ENCODE data around the gene FAM181A. TPM values are rescaled to one million over a fixed set of nuclear protein-coding genes. Genes with fewer than 3 reads are reported as not detected.

Gene FAM181A
- polyA plus RNA-seq, 5 donors, result 0.10 to 0.51 (median 0.21) TPM

DNA sequence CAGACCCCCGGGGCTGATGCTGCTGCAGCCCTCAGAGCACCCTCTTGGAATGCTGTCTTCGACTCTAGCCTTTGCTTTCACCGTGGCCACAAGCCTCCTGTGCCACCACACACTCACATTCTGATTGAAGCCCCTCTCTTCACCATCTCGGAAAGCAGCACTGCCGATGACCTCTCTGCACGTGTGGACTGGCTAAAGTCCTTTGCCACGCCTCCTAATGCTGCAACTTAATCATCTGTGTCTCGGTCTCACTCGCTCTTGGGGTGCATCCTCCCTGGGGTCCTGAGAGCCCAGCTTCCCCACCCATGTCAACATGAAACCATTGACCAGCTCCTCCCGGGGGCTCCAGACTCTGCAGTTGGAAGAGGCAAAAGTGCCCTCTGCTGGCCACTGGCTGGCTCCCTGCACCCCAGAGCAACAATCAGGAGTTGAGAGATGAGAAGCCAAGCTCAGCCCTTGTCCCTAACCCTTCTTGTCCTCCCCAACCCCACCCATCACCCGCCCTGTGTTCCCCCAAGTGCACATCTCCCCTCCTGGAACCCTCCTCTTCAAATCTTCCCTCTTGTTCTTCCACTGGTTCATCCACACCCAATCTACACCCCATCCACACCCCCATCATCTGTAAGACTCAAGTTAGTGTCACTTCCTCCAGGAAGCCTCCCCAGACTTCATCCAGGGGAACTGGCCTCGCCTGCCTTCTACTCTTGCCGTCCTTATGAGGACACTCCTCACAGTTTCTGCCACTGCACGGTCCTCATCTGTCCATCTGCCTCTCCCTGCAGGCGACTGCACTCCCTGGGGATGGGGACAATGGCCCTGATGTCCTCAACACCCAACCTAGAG, 23.6 kb upstream of the FAM181A start:
- DNase-seq, result no peak

DNA sequence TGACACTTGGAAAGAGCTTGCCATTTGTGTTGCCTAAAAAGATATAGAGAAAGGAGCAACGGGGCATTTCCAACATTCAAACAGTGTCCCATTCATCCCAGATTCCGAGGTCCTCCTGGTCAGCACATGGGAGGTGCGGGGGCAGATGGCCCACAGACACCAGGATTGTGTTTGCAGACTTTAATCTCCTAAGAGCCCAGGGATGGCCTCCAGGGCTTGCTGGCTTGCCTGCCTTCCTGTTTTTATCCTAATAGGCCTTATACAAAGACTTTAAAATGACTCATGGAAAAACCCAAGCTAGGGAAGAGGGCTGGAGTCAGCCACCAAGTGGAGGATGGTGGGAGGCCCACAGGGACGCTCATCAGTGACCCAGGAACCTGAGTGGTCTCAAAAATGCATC, 21.5 kb upstream of the FAM181A start:
- DNase-seq, result no peak

DNA sequence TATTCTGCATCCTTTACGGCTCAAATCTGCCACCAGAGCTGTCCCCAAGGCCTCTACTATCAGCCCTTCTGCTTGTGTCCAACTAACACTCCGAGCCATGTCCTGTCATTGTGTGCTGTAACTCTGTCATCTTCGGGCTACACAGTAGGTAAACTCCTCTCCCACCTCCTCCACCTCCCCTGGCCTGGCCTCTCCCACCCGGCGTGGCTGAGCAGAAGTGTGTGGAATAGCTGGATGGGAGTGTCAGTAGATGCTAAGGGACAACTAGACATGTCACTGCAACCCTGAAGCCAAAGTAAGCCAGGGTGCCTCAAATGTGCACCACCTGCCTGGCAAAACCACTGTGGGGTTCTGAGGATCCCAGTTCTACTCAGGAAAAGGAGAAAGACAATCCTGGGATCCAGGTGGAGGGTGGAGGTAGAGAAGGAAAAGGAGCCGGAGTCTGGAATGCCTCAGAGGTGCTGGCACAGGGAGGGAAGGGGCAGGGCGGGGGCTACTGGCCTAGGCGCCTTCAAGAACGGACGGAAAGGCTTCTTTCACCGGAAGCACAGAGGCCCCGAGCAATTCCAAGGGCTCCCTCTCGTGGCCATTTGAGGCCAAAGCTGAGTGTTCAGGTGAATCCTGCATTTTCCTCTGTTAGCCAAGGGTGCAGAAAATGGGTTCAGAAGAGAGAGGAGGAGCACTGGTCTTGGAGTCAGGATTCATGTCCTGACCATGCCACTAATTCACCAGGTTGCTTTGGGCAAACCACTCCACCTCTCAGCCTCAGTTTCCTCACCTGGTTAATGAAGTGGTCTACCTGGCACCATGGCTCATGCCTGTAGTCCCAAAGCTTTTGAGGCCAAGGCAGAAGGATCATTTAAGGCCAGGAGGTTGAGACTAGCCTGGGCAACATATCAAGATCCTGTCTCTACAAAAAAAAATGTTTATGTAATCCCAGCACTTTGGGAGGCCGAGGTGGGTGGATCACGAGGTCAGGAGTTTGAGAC, 20.5 kb upstream of the FAM181A start:
- DNase-seq, result no peak

DNA sequence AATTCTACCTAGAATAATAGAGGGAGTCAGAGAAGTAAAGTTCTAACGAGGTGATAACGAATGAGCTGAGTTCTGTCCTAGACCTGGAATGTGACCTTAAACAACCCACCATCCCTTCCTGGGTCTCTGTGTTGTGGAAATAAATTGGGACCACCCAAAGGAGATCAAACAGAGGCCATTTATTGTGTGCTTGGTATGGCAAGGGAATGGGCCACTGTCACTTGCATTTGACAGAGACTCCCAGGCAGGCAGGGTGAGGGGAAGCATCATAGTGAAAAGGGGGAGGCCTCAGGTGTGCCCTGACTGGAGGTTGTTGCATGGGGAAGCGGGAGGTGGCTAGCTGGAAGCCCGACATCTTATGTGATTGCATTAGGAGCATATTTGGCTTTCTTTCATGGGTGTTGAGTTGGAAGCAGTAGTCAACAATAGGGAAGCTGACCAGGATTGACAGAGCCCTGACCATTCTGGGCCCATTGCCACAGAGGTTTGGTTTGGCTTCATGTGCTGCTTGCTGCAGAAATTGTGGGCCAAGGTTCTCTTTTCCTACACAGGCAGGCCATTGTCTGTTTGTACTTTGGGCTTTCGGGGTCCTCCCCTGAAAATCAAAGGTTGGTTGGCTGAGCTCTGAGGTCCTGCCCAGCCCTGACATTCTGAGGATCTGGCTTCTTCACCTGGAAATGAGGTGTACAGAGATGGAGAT, 17.6 kb upstream of the FAM181A start:
- no peak for DNase-seq

DNA sequence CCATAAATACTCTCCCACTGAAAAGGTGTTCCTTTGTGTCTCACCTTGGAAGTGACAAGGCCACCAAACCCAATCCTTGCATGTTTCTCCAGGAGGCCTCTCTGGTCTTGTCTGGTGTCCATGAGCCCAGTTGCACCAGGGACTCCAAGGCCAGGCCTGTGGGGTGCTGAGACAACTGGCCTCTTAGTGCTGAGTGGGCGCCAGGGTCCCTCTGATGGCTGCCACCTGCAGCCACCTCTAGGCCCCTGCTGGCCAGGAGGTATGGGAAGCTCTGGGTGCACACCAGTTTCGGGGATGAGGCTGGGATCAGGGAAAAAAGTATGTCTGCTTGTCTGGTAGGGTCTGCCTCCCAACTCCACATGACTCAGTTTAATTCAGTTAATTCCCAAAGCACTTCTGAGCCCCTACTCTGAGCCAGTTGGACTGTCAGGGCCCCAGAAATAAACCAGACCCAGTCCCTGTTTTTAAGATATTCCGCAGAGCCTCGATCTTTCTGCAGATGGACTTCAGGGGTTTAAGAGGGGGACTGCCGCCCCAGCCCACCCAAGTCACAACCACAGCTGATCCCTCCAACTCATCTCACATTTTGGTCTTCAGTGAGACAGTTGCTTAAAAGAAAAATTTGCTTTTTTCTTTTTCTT, 15.0 kb upstream of the FAM181A start:
- DNase-seq, result no peak

DNA sequence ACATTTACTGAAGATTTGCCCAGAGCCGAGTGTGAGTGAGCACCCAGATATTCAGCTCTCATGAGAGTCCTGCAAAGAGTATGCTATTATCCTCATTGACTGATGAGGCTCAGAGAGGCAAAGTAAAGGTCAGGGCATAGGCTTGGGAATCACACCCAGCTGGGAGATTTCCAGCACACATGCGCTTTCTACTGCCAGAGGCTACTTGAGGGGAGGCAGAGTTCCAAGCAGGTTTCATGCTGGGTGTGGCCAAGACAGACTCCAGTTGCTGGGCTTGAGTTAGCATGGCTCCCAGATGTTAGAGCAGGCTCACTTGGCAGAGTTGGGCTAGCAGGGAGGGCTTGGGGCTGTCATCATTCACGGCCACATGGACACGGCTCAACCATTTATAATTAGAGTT, 14.4 kb upstream of the FAM181A start:
- no peak for DNase-seq

DNA sequence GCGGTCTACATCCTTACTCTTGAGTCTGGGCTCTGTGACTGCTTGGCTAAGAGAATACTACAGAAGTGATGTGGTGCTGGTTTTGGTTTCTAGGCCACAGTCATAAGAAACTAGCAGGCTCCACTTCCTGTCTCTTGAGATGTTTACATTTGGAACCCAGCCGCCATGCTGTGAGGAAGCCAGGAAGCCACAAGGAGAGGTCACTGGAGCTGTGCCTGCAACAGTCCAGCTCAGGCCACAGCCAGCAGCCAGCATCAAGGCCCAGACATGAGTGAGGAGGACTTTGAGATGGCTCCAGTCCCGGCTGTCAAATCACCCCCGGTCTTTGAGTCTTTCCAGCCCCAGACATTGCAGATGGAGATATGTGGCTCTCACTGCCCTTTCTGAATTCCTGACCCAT, 12.9 kb upstream of the FAM181A start:
- no peak for DNase-seq

DNA sequence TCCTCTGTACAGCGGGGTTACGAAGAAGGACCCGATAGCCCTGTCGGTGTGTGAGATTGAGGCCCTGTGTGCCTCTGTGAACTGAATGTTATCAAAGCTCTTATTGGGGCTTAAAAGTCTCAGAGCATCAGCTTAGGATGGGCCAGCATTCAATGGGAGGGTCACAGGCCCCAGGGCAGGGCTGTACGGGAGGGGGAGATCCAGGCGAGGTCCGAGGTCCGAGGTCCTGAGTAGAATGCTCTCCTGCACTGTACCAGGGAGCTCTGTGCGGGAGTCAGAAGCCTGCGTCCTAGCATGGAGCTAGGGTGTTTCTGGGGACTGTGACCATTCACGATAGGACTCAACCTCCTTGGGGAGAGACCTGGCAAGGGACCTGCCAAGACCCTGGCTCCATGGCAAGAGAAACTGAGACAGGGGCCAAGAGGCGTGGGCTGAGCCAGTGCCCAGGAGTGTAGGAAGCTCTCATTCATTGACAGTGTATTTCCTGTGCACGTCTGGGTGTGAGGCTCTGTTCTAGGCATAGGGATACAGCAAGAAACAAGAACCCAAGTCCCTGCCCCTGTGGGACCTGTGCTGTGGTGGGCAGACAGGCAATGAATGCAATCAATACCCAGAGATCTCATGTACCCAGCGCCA, 12.0 kb upstream of the FAM181A start:
- no peak for DNase-seq

DNA sequence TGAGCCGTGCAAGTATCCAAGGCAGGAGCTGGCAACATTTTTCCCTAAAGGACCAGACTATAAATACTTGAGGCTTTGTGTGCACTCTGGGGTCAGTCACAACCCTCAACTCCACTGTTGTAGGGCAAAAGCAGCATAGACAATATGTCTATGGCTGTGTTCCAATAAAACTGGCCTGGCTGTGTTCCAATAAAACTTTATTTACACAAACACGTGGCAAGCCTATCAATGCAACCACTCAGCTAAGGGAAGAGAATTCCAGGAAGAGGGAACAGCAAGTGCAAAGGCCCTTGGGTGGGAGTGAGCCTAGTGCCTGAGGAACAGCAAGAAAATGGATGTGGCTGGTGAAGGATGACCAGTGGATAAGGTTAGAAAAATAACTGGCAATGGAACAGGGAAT, 11.3 kb upstream of the FAM181A start:
- no peak for DNase-seq

DNA sequence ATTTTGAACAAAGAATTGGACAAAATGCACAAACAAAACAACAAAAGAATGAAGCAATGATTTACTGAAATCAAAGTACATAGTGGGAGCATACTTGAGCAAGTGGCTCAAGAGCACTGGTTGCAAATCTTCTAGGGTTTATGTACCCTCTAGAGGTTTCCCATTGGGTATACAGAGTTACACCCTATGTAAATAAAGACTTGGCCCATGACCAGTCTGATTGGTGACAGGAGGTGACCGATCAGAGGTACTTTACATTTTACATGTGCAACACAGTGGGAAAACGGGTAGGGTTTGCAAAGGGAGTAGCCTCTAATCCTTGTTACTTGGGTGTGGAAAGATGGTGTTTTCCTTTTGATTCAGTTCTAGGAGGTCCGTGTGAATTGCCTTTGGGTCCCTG, 10.6 kb upstream of the FAM181A start:
- DNase-seq, result no peak

DNA sequence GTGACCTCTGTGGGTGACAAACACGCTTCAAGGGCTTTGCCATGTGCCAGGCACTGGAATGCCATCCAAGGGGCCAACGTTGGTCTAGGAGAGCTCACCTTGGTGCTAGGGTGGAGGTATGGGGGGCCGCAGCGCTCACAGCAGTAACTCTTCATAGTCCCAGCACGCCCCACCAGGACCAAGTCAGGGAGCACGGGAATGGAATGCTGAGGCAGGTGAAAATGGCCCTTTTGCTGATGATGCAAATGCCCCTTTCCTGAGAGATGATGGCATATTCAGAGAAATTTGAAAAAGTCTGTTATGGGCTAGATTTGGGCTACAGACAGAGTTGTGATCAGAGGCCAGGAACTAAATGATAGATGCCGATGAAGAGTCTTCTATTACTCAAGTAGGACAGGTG, 10.0 kb upstream of the FAM181A start:
- no peak for DNase-seq

DNA sequence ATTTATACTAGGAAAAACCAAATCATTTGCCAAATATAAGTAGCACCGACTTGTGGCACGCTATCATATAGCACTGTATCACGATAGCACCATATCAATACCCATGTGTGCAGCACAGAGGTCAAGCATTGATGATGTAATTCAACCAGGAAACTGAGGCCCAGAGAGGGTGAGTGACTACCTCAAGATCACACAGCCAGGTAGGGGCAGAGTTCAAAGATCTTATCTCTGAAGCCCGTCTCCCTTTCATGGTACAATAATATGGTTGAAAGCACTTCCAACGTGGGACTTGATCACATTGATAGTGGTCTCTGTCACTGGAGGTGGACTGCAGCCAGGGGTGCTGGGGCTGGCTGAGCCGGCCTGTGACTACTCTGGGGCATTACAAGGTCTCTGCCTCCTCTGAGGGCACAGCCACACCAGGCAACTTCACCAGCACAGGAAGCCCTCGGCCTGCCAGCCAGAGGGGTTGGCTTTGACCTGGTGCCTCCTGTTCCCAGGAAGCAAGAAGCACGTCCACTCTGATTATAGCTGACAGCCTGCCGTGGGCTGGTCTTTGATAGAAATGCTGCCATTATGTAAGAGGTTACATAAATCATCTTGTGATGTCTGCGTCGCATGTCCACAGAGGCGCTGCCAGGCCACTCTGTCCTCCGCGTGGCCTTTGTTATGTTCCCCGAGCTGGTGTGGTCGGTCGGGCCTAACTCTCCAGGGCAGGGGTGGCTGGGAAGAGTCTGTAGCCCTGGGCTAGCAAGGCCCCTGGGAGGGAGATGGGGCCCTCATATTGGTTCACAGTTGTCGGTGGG, 5.9 kb upstream of the FAM181A start:
- DNase-seq, result no peak

DNA sequence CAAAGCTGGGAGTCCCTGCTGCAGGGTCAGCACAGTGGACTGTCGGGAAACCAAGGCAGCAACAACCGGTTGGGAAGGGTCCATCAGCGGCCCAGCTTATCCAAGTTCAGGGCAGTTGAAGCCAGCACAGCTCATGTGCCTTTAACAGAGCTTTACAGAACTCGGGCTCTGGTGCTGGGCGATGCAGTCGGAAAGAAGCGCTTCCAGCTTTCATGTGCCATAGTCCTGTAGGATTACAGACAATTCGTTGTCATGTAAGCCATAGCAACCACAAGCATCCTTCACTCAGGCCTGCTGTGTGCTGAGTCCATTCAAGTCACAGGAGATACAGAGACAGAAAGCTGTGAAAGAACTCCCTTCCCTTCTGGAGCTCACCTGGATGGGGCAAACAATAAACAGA, 3.5 kb upstream of the FAM181A start:
- DNase-seq, result no peak

DNA sequence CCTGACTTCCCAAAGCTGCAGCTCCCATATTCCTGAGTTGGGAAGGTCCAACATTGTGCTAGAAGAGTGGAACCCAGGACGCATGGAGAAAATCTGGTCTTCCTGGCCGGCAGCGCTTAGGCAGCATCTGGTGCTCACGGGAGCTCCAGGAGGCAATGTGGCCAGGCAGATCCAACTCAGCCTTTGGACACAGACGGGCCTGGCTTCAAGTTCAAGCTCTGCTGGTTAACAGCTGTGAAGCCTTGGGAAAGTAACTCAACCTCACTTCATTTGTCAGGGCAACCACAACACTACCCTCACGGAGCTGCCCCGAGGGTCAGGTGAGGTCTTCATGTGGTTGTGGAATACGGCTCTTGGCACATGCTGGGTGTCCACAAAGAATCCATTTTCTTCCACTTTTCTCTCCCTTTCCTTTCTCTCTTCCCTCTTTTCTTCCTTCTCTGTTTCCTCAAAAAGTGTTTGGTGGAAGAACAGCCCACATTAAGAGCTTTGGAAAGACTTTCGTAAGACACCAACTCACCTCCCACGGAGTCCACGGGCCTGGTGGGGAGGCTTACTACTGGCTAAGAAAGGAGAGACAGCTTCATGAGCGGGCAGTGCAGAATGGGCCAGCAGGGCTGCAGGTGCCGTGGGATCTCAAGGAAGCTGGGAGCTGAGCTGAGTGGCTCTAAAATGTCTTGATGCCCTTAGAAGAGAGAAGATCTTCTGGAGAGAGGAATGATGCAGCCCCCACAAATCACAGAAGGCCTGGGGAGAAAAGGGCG, 2.4 kb upstream of the FAM181A start:
- no peak for DNase-seq

DNA sequence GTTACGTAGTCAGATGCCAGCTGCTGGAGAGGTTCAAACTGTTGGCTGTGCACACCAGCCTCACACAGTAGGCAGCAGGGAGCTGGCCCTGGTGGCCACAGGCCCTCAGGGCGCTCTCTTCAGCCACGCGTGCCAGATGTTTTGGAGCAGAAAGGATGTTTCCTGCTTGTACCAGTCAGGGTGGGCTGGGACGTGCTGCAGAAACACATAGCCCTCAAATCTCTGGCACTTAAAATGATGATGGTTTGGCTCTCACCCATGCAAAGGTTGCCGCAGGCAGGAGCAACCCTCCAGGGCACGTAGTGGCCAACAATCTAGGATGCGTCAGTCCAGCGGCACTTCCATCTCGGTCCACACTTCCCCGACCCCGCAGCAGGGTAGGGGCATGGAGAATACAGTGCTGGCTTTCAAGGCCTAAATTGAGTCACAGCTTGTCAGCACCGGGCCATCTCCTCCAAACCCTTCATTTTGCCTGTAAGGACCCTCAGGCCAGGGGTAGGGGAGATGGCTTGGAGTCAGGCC, 1.7 kb upstream of the FAM181A start:
- no peak for DNase-seq

DNA sequence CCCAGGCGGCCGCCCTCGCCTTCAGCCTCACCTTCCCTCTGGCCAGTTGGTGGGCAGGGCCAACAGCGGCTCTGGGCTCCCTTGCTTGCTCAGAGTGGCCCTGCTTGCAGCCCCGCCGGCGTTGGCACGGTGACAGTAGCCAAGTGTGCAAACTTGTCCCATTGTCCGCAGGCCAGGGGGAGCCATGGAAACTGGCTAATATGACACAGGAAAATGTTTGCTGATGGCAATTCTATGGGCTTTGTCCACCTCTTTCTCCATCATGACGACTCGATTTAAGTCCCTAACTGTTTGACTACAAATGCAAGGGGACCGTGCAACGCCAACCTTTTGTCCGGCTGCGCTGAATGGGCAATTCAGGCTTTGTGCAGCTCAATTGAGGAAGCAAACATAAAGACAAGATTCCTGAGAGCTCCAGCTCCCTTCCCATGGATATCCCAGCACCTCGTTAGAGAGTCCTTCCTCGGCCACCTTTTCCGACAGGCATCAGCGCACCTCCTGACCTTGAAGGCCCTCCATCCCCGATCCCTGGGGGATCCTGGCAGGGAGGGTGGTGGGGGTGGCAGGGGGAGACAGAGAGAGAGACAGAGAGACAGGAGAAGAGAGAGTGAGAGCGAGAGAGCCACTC, 785 bp upstream of the FAM181A start:
- no peak for DNase-seq

DNA sequence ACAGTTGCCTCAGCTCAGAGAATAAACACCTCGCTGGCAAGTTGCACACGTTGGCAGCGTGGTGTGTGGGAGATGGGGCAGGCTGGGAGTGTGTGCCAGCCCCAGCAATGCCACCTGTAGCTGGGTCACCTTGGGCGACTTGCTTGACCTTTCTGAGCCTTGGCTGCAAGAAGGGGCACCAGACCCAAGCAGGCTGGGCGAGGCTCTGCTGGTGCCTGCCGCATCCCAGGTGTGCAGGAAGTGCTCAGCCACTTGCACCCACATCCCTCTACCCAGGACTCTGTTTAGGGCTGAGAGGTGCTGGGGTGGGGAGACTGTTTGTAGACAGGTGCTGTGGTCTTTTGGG, 629 bp downstream of the FAM181A start:
- DNase-seq, result no peak

DNA sequence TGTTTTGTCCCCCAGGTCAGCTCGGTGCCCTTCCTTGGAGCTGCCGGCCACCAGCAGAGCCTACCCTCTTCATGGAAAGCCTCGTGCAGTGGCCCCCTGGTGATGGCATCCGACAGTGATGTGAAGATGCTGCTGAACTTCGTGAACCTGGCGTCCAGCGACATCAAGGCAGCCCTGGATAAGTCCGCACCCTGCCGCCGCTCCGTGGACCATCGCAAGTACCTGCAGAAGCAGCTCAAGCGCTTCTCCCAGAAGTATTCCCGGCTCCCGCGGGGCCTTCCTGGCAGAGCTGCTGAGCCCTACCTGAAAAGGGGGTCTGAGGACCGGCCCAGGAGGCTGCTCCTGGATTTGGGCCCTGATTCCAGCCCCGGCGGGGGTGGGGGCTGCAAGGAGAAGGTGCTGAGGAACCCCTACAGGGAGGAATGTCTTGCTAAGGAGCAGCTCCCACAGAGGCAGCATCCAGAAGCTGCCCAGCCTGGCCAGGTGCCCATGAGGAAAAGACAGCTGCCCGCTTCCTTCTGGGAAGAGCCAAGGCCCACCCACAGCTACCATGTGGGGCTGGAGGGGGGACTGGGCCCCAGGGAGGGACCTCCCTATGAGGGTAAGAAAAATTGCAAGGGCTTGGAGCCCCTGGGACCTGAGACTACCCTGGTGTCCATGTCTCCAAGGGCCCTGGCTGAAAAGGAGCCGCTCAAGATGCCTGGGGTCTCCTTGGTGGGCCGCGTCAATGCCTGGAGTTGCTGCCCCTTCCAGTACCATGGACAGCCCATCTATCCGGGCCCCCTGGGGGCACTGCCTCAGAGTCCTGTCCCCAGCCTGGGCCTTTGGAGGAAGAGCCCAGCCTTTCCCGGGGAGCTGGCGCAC, 1.3 kb downstream of the FAM181A start:
- DNase-seq, result no peak

All from right lung (tissue), 5 donors.